ENCODE results near the gene MYRFL.

DNA sequence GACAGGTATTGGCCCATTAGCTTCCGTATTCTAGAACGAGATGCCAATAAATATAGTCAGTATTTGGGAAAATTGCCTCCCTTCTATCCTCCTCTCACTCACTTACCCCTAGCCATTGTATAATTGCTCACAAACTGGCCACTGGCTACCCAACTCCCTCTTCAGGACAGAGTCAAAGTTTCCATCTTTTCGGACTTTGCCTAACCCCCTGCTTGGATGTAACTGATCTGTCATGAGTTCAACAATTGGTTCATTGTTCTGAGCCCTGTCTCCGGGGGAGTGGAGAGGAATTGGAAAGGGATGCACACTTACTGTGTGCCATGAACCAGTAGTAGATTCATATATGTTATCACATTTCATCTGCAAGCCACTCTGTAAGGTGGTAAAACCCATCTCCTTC lies 12.2 kb downstream of the MYRFL start:
- TF ChIP-seq, protein P1, sequence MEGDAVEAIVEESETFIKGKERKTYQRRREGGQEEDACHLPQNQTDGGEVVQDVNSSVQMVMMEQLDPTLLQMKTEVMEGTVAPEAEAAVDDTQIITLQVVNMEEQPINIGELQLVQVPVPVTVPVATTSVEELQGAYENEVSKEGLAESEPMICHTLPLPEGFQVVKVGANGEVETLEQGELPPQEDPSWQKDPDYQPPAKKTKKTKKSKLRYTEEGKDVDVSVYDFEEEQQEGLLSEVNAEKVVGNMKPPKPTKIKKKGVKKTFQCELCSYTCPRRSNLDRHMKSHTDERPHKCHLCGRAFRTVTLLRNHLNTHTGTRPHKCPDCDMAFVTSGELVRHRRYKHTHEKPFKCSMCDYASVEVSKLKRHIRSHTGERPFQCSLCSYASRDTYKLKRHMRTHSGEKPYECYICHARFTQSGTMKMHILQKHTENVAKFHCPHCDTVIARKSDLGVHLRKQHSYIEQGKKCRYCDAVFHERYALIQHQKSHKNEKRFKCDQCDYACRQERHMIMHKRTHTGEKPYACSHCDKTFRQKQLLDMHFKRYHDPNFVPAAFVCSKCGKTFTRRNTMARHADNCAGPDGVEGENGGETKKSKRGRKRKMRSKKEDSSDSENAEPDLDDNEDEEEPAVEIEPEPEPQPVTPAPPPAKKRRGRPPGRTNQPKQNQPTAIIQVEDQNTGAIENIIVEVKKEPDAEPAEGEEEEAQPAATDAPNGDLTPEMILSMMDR (IDR thresholded peaks at IDR 0.05; ENCODE audit: low read depth, low read length, poor library complexity, severe bottlenecking), result no peak
- no peak for TF ChIP-seq EZH2phosphoT487 (IDR thresholded peaks at IDR 0.05; ENCODE audit: borderline replicate concordance, low read length)

Measured in DOHH2 (cell line).